WERI-Rb-1 (cell line): ENCODE results near the gene IRX5.

Experiments
- DNase-seq: peaks from one replicate; pipeline ENCODE4 v3.0.0-alpha.2; 2020
- H3K27ac ChIP-seq: fragments of 250-450 bp; sonication (Bioruptor Pico); 2 replicates; pipeline ENCODE4 v1.5.1; 2020; ENCODE audit warnings: mild to moderate bottlenecking, moderate library complexity
- H3K27me3 ChIP-seq: fragments of 250-450 bp; sonication (Bioruptor Pico); 2 replicates; pipeline ENCODE4 v1.5.1; 2021; ENCODE audit warnings: mild to moderate bottlenecking, low read depth, moderate library complexity; ENCODE audit not compliant: insufficient read depth, severe bottlenecking
- H3K36me3 ChIP-seq: fragments of 250-450 bp; sonication (Bioruptor Pico); 2 replicates; pipeline ENCODE4 v1.5.1; 2020; ENCODE audit warnings: mild to moderate bottlenecking, moderate library complexity
- H3K4me3 ChIP-seq: 2 replicates; pipeline ENCODE4 v1.5.1; 2011; ENCODE audit warnings: low read depth, mild to moderate bottlenecking, control low read depth, low read length
- H3K9me3 ChIP-seq: fragments of 250-450 bp; sonication (Bioruptor Pico); 2 replicates; pipeline ENCODE4 v1.5.1; 2021; ENCODE audit warnings: mild to moderate bottlenecking, moderate library complexity; ENCODE audit not compliant: severe bottlenecking
- CTCF ChIP-seq: IDR thresholded peaks from 2 replicates; pipeline ENCODE4 v1.5.1; 2011; ENCODE audit warnings: low read depth, mild to moderate bottlenecking, control low read depth, inconsistent platforms, low read length

Gene IRX5

DNA sequence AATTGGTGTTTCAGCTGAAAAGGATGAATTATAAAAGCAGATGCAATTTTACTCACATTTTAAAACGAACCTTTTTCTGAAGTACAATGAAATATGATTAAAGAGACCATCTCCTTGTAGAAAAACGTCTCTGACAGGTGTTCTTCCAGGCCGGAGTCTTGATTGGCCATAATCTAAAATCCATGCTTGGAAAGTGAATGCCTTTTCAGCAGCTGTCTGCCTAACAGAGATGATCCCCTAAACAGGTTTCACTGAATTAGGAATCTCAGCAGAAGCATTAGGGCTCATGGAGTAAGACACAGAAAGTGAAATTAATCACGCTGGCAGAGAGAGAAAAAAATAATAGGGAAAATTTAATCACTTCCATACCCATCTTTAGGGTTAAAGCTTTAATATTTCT lies 39.3 kb upstream of the IRX5 start:
- TF ChIP-seq CTCF = no peak
- H3K36me3 ChIP-seq = no peaks in the 10 kb centered on the region
- no peak for DNase-seq
- no peaks in the 10 kb centered on the region for H3K27me3 ChIP-seq
- no peak overlapping the region for H3K4me3 ChIP-seq
- H3K9me3 ChIP-seq = peaks cover 3% of the 10 kb centered on the region
- no peak overlapping the region for H3K27ac ChIP-seq

DNA sequence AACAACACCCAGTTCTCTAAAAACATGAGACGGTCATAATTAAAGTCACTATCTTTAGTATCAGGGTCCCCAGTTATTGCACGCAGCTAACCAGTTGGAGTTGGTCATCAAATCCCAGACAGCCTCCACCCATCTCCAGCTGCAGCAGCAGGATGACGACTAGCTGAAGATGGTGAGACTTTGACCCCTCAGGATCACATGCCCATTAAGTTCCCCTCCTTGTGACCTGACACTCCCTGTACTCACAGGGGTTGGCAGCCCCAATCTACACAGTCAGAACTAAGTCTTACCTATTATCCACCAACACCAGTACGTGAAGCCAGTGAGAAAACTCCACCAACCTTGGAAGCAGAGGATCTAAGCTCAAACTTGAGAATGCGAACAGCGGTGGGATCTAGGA lies 37.7 kb upstream of the IRX5 start:
- DNase-seq = no peak
- TF ChIP-seq CTCF = no peak
- Histone ChIP-seq H3K9me3 (no peaks in the 10 kb centered on the region), H3K36me3 (no peaks in the 10 kb centered on the region), H3K27me3 (no peaks in the 10 kb centered on the region), H3K4me3 (no peak overlapping the region), H3K27ac (no peak overlapping the region)

DNA sequence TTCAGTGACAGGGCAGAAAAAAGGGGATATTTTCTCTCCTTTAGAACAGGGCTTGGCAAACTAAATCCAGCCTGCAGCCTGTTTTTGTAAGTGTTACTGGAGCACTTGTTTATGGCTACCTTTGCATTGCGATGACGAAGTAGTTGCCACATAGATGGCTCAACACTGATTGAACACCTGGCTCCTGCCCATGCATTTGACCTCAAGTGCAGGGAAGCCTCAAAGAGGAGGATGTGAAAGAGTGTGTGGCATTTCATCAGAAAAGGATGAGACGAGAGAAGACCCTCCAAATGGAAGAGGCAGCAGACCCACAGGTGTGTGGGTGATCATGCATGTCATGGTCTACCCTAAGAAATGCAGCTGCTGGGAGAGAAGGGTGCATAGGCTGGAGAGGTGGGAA lies 32.7 kb upstream of the IRX5 start:
- no peak overlapping the region for H3K4me3 ChIP-seq
- no peaks in the 10 kb centered on the region for H3K9me3 ChIP-seq
- TF ChIP-seq CTCF = no peak
- H3K27me3 ChIP-seq = no peaks in the 10 kb centered on the region
- no peaks in the 10 kb centered on the region for H3K36me3 ChIP-seq
- no peak overlapping the region for H3K27ac ChIP-seq
- no peak for DNase-seq

DNA sequence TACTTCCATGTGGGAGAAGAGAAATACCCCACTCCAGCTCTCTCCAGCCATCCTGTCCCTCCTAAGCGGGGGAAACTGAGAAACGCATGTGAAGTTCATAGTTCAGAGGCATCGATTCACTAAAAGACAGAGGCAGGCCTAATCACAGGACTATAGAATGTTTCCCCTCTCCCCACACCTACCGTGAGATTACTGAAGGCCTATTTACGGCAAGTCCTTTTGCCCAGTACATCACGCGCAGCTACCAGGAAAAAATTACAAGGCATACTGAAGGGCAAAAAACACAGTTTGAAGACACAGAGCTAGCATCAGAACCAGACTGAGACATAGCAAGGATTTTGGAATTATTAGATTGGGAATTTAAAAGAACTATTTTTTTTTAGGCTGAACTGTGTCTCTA lies 29.1 kb upstream of the IRX5 start:
- DNase-seq = no peak
- Histone ChIP-seq H3K4me3 (no peak overlapping the region), H3K27me3 (no peaks in the 10 kb centered on the region), H3K27ac (no peak overlapping the region), H3K36me3 (no peaks in the 10 kb centered on the region), H3K9me3 (no peaks in the 10 kb centered on the region)
- TF ChIP-seq CTCF = no peak

DNA sequence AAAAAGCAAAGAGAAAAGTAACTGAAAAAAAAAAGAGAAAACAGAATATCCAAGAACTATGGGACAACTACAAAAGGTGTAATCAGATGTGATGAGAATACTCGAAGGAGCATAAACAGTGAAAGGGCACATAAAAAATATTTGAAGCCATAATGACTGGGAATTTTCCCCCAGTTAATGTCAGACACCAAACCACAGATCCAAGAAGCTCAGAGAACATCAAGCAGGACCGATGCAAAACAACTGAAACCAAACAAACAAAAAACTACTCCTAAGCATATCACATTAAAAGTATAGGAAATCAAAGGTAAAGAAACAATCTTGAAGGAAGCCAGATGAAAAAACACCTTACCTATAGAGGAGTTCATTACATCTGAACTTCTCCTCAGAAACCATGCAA lies 27.6 kb upstream of the IRX5 start:
- no peaks in the 10 kb centered on the region for H3K27me3 ChIP-seq
- no peak for DNase-seq
- TF ChIP-seq CTCF = no peak
- no peaks in the 10 kb centered on the region for H3K36me3 ChIP-seq
- no peak overlapping the region for H3K4me3 ChIP-seq
- H3K27ac ChIP-seq = no peak overlapping the region
- H3K9me3 ChIP-seq = no peaks in the 10 kb centered on the region

DNA sequence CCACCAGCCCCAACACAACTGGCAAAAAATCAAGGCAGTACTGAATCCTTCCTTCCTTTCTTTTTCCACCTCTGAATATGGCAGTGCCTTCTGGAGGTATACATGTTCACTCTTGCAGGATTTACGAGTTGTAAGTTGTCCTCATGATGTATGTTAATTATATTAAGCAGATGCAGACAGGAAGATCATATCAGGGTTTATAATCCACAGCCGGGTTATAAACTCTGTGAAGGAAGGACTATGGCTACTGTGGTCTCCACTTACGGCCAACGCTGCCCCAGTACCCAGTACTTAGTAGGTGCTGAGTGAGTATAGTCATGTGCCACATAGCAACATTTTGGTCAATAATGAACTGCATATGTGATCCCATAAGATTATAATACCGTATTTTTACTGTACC lies 19.6 kb upstream of the IRX5 start:
- no peak for TF ChIP-seq CTCF
- no peaks in the 10 kb centered on the region for H3K36me3 ChIP-seq
- no peak for DNase-seq
- no peak overlapping the region for H3K4me3 ChIP-seq
- no peaks in the 10 kb centered on the region for H3K9me3 ChIP-seq
- H3K27ac ChIP-seq = no peak overlapping the region
- H3K27me3 ChIP-seq = no peaks in the 10 kb centered on the region
